ENCODE data around the gene PRLH.

PRLH gene

DNA sequence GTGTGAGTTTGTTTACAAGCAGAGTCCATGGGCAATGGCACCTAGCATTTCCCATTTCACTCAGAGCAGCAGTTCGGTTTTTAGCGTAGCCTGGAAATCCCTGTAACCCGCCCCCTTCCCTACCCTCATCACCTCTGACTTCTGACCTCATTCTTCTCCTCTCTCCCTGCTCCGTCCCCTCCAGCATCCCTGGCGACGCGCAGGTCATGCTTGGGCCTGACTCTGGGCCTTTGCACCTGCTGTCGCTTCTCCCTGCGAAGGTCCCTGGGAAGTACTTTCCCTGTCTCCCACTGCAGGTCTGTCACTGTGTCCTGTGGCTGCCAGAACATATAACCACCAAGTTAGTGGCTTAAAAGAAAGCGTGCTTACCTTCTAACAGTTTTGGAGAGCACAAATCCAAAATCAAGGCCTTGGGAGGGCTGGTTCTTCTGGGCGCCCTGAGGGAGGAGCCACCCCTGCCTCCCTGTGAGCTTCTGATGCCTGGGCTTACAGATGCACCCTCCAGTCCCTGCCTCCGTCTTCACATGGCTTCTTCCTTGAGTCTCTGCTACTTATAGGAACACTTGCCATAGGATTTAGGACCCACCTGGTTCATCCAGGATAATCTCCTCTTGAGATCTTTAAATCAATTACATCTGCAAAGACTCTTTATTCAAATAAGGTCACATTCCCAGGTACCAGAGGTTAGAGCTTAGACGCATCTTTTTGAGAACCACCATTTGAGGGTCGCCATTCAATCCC lies 32.3 kb downstream of the PRLH start:
- DNase-seq (ENCODE audit: low spot score): no peak

DNA sequence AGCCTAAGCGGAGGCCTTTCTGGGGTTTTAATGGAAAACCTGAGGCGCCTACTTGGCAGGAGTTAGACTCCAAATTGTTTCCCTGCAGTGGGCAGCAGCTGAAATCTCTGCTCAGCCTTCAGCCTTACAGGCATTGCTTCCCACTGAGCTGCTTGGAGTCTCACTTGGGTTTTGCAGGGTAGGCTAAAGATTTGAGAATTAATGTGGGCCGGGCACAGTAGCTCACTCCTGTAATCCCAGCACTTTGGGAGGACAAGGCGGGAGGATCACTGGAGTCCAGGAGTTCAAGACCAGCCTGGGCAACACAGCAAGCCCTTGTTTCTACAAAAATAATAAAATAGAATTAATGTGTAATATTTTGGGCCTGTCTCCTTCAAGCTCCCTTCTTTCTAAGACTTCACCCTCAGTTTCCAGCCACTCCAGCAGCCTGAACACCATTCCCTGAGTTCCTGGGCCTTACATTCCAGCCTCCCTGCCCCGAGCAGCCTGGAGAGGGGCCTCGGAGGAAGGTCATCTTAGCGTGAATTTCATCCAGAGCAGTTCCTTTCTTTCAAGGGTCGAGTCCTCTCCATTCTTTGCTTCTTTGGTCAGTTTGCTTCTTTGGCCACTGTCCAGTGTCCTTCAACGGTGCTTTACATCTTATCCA lies 33.2 kb downstream of the PRLH start:
- DNase-seq (ENCODE audit: low spot score): no peak
- TF ChIP-seq CTCF (IDR thresholded peaks at IDR 0.05; ENCODE audit: borderline replicate concordance, control extremely low read depth, extremely low read depth, insufficient read depth, missing control alignments): no peak
- in situ Hi-C loops (cut with MboI; ENCODE audit: low sequenced_read_pairs, unreplicated experiment): no loop called here

More for the DNA sequence above, 32.3 kb downstream of the PRLH start:
- TF ChIP-seq CTCF (IDR thresholded peaks at IDR 0.05; ENCODE audit: borderline replicate concordance, control extremely low read depth, extremely low read depth, insufficient read depth, missing control alignments): no peak
- in situ Hi-C loops (cut with MboI; ENCODE audit: low sequenced_read_pairs, unreplicated experiment): no loop called here

GRCh38 chr2:237600205-237600846 lies 34.0 kb downstream of the PRLH start:
- no peak for DNase-seq (ENCODE audit: low spot score)
- TF ChIP-seq CTCF (IDR thresholded peaks at IDR 0.05; ENCODE audit: borderline replicate concordance, control extremely low read depth, extremely low read depth, insufficient read depth, missing control alignments): no peak
- in situ Hi-C loops (cut with MboI; ENCODE audit: low sequenced_read_pairs, unreplicated experiment): no loop called here

DNA sequence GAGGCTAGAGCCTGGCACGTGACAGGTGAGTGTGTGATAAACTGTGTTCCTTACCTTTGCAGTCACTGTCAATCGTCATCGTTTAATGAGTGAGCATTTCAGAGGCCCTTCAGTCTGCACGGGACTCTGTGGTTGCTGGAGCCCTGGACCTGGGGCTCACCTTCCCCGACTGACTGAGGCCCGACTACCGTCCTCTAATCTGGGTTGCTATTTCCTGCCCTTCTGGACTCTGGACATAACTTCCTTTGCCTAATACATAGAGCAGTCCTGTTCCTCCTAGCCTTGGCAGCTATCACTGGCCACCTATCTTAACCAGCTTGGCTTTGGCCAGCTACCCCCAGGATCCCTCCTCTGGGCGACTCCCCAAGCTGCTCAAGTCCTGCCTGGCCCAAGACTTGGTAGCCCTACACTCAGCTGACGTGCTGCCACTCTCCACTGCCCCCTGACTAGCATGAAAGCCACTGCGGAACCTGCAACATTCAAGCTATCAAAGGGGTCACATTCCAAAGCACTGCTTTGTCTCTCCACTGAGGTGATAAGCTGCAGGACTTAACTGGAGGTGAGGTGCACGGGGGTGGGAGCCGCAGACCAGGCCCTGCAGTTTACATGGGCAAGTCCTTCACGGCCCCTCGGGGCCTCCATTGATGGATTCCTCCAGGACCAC lies 35.2 kb downstream of the PRLH start:
- DNase-seq (ENCODE audit: low spot score): no peak
- no peak for TF ChIP-seq CTCF (IDR thresholded peaks at IDR 0.05; ENCODE audit: borderline replicate concordance, control extremely low read depth, extremely low read depth, insufficient read depth, missing control alignments)
- in situ Hi-C loops (cut with MboI; ENCODE audit: low sequenced_read_pairs, unreplicated experiment): no loop called here

- in situ Hi-C loops (cut with MboI; ENCODE audit: low sequenced_read_pairs, unreplicated experiment): no loop called here
- no peak for DNase-seq (ENCODE audit: low spot score)
- no peak for TF ChIP-seq CTCF (IDR thresholded peaks at IDR 0.05; ENCODE audit: borderline replicate concordance, control extremely low read depth, extremely low read depth, insufficient read depth, missing control alignments)
Observed at GRCh38 chr2:237602409-237602808, 36.0 kb downstream of the PRLH start.

GRCh38 chr2:237603049-237603717 lies 36.8 kb downstream of the PRLH start:
- no peak for DNase-seq (ENCODE audit: low spot score)
- no peak for TF ChIP-seq CTCF (IDR thresholded peaks at IDR 0.05; ENCODE audit: borderline replicate concordance, control extremely low read depth, extremely low read depth, insufficient read depth, missing control alignments)
- in situ Hi-C loops (cut with MboI; ENCODE audit: low sequenced_read_pairs, unreplicated experiment): no loop called here

Data from GM13976 (cell line).